Melanocyte of skin (primary cell): Measurements from ENCODE around the gene N4BP3. TPM values are rescaled to one million over a fixed set of nuclear protein-coding genes. Genes with fewer than 3 reads are reported as not detected.

ENCODE experiments used
- total RNA-seq, 2 donors: library from RNA; depleted of rRNA; stranded (reverse); fragments of >200 nt; gene quantifications; 2 replicates each; pipeline ENCODE4 v1.2.3, GENCODE V29; 2012

Gene N4BP3, protein sequence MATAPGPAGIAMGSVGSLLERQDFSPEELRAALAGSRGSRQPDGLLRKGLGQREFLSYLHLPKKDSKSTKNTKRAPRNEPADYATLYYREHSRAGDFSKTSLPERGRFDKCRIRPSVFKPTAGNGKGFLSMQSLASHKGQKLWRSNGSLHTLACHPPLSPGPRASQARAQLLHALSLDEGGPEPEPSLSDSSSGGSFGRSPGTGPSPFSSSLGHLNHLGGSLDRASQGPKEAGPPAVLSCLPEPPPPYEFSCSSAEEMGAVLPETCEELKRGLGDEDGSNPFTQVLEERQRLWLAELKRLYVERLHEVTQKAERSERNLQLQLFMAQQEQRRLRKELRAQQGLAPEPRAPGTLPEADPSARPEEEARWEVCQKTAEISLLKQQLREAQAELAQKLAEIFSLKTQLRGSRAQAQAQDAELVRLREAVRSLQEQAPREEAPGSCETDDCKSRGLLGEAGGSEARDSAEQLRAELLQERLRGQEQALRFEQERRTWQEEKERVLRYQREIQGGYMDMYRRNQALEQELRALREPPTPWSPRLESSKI
- 1 to 10 TPM in 1 of 2 donors, under 1 TPM in 1; 0.67 to 3.1 TPM for total RNA-seq

GRCh38 chr5:178113141-178113787 is at the start of gene N4BP3:
TSS of gene N4BP3 (plus strand) at chr5:178113532. CDS start at chr5:178119584, 6,052 bp downstream.

DNA sequence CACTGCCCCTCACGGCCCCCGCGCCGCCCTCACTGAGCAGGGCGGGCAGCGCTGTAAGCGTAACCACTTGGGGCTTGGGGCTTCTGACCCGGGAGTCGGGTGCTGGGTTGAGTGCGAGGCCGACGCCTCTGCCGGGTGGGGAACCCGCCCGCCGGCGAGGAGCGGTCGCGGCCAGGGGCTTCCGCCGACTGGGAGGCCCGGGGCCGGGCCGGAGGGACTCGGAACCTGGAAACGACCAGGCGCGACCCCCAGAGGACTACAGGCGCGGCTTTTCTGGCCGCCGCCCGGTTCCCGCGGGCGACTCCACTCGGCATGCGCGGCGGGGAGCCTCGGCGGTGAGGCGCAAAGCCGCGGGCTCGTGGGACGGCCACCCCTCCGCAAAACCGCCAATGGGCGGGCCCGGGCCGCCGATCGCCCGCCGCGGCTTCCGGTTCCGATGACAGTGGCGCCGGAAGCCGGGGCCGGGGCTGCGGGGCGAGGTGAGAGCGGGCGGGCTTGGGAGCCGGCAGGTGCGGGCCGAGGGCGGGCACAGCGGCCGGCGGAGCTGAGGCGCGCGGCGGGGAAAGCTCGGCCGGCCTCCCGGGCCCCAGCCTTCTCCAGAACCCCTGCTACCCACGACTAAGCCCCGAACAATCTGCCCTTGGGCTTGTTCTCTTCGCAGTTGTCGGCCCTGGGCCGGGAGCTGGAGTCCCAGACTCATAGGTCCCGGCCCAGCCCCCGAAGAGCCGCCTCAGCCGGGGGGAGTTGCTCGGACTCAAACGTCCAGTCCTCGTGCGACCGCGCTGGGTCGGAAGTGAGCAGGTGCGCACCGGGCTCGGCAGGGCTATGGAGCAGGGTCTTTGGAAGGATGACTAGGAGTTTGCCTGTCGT is 17.5 kb downstream of the N4BP3 start, which contains the start of gene RMND5B:
RMND5B (plus strand) TSS at position 439 of the 870 bp plus-strand sequence. CDS start 7,106 bp downstream, outside the sequence.

DNA sequence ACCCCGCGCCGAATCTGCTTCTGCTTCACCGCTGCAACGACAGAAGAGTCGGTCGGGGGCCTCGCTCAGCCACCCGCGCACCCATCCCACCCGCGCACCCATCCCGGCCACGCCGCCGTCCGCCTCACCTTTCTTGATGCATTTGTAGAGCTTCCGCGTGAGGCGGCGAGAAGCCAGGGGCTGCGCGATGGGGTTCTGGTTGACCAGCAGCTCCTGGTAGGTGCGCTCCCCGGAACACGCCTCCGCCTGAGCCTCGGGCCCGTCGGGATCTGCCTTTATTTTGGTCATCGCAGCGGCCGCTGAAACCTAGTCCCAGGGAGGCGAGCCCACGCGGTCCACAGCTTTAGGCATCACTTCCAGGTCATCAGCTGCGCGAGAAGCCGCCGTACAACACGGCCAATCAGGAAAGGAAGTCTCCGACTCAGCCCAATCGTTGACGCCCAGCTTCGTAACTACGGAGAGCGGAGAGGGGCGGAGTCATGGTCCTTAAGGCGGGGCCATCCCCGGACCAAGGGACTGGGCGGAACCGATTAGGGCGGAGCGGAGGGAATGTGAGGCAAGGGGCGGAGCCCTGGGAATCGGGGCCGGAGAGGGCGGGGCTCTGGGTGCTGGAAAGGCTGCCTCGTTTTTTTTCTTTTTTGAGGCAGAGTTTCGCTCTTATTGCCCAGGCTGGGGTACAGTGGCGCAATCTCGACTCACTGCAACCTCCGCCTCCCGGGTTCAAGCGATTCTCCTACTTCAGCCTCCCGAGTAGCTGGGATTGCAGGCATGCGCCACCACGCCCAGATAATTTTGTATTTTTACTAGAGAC is 40.4 kb downstream of the N4BP3 start, which contains the start of gene NHP2:
NHP2 (minus strand) TSS at position 356 of the 811 bp plus-strand sequence; CDS start at position 288, 68 bp downstream.

Other genes with a start within 250 kb of the N4BP3 start
- not detected for gene PROP1, start 117.3 kb upstream of the N4BP3 start, total RNA-seq
- 10 to 100 TPM; 23.0 to 26.5 TPM for gene RMND5B, start 17.5 kb downstream of the N4BP3 start, total RNA-seq
- 100 to 1,000 TPM; 126 to 148 TPM for gene NHP2, start 40.4 kb downstream of the N4BP3 start, total RNA-seq
- gene GMCL2, start 73.8 kb downstream of the N4BP3 start, total RNA-seq = not detected
- gene HNRNPAB, start 91.0 kb downstream of the N4BP3 start, total RNA-seq = 10 to 100 TPM; 51.6 to 85.3 TPM
- gene PHYKPL, start 119.3 kb downstream of the N4BP3 start, total RNA-seq = 10 to 100 TPM; 16.9 to 17.3 TPM